GM21825 (cell line): Measurements from ENCODE around the gene SLC13A1.
"Not testable (repeated sequence)": the region's sequence is repeated elsewhere in the genome, so short reads cannot be mapped to it uniquely, and the experiment has no call there.

Experiments used
- ATAC-seq: cut with Tn5 transposase; IDR thresholded peaks from one replicate; pipeline ENCODE4 v1.9.1; 2021; ENCODE audit warnings: mild to moderate bottlenecking, moderate library complexity; ENCODE audit not compliant: unreplicated experiment

SLC13A1 gene

GRCh38 chr7:123199883-123200282, at the start of gene SLC13A1:
SLC13A1 (minus strand) TSS chr7:123199969; CDS start chr7:123199946, 23 bp downstream.
- ATAC-seq, result no peak

GRCh38 chr7:123244768-123245167, 45.0 kb upstream of the SLC13A1 start:
- ATAC-seq, result no peak

- no peak for ATAC-seq
Observed at GRCh38 chr7:123242467-123243092, 42.8 kb upstream of the SLC13A1 start.

GRCh38 chr7:123241809-123242208, 42.0 kb upstream of the SLC13A1 start:
- ATAC-seq, result no peak

GRCh38 chr7:123231021-123232000, 31.5 kb upstream of the SLC13A1 start:
- no peak for ATAC-seq

- no peak for ATAC-seq
Observed at GRCh38 chr7:123230603-123231002, 30.8 kb upstream of the SLC13A1 start.

GRCh38 chr7:123230147-123230546, 30.4 kb upstream of the SLC13A1 start:
- no peak for ATAC-seq

GRCh38 chr7:123229426-123229825, 29.7 kb upstream of the SLC13A1 start:
- ATAC-seq, result no peak

GRCh38 chr7:123227666-123228065, 27.9 kb upstream of the SLC13A1 start:
- ATAC-seq, result not testable (repeated sequence)

GRCh38 chr7:123220396-123220795, 20.6 kb upstream of the SLC13A1 start:
- ATAC-seq, result no peak

GRCh38 chr7:123218866-123219265, 19.1 kb upstream of the SLC13A1 start:
- ATAC-seq, result no peak

- ATAC-seq, result no peak
Observed at GRCh38 chr7:123216825-123217224, 17.1 kb upstream of the SLC13A1 start.

GRCh38 chr7:123215350-123215749, 15.6 kb upstream of the SLC13A1 start:
- no peak for ATAC-seq

GRCh38 chr7:123211545-123211944, 11.8 kb upstream of the SLC13A1 start:
- no peak for ATAC-seq

GRCh38 chr7:123210986-123211385, 11.2 kb upstream of the SLC13A1 start:
- no peak for ATAC-seq

GRCh38 chr7:123209786-123210185, 10.0 kb upstream of the SLC13A1 start:
- no peak for ATAC-seq

GRCh38 chr7:123208793-123209192, 9.0 kb upstream of the SLC13A1 start:
- ATAC-seq, result no peak

- no peak for ATAC-seq
Observed at GRCh38 chr7:123204206-123204835, 4.6 kb upstream of the SLC13A1 start.

GRCh38 chr7:123201901-123202300, 2.1 kb upstream of the SLC13A1 start:
- ATAC-seq, result no peak

- ATAC-seq, result no peak
Observed at GRCh38 chr7:123198668-123199652, 809 bp downstream of the SLC13A1 start.
